Measurements from ENCODE around the gene SERPINH1. TPM values are rescaled to one million over a fixed set of nuclear protein-coding genes. Genes with fewer than 3 reads are reported as not detected.

The SERPINH1 gene
- total RNA-seq, 1 donor from 2014 or later, result 141 TPM

- DNase-seq (ENCODE audit: low spot score), result peak; percentile 74
These were observed 29.6 kb upstream of the SERPINH1 start for GRCh38 chr11:75532200-75533048.

GRCh38 chr11:75533896-75534258, 28.2 kb upstream of the SERPINH1 start:
- DNase-seq (ENCODE audit: low spot score), result no peak

GRCh38 chr11:75534259-75535069, 27.6 kb upstream of the SERPINH1 start:
- DNase-seq (ENCODE audit: low spot score), result peak; percentile 51

- no peak for DNase-seq (ENCODE audit: low spot score)
These were observed 27.0 kb upstream of the SERPINH1 start for GRCh38 chr11:75535071-75535470.

GRCh38 chr11:75536786-75537641, 25.0 kb upstream of the SERPINH1 start:
- no peak for DNase-seq (ENCODE audit: low spot score)

GRCh38 chr11:75537740-75538139, 24.3 kb upstream of the SERPINH1 start:
- DNase-seq (ENCODE audit: low spot score), result no peak

GRCh38 chr11:75538150-75538942, 23.7 kb upstream of the SERPINH1 start:
- no peak for DNase-seq (ENCODE audit: low spot score)

GRCh38 chr11:75539459-75540334, 22.4 kb upstream of the SERPINH1 start:
- DNase-seq (ENCODE audit: low spot score), result no peak

GRCh38 chr11:75541193-75542087, 20.6 kb upstream of the SERPINH1 start:
- DNase-seq (ENCODE audit: low spot score), result no peak

- DNase-seq (ENCODE audit: low spot score), result no peak
These were observed 20.0 kb upstream of the SERPINH1 start for GRCh38 chr11:75542088-75542438.

- no peak for DNase-seq (ENCODE audit: low spot score)
These were observed 18.2 kb upstream of the SERPINH1 start for GRCh38 chr11:75543806-75544205.

GRCh38 chr11:75547177-75547576, 14.9 kb upstream of the SERPINH1 start:
- DNase-seq (ENCODE audit: low spot score), result no peak

- peak; percentile 67 for DNase-seq (ENCODE audit: low spot score)
These were observed 14.4 kb upstream of the SERPINH1 start for GRCh38 chr11:75547617-75548058.

GRCh38 chr11:75548595-75549272, 13.3 kb upstream of the SERPINH1 start:
- no peak for DNase-seq (ENCODE audit: low spot score)

- DNase-seq (ENCODE audit: low spot score), result no peak
These were observed 12.6 kb upstream of the SERPINH1 start for GRCh38 chr11:75549370-75549958.

- DNase-seq (ENCODE audit: low spot score), result no peak
These were observed 8.9 kb upstream of the SERPINH1 start for GRCh38 chr11:75553182-75553581.

- no peak for DNase-seq (ENCODE audit: low spot score)
These were observed 8.2 kb upstream of the SERPINH1 start for GRCh38 chr11:75553889-75554257.
